Mesenchymal stem cell (in vitro differentiated cells and primary cell): Measurements from ENCODE around the gene RRBP1.

ENCODE experiments used
- DNase-seq: peaks from one replicate; pipeline ENCODE4 v3.0.0-alpha.2; 2013
- H2AFZ ChIP-seq: one replicate; pipeline ENCODE4 v1.6.1; 2013; ENCODE audit warnings: low read depth, mild to moderate bottlenecking, control low read depth, inconsistent platforms, low read length, moderate library complexity
- H2AK5ac ChIP-seq: 2 replicates; pipeline ENCODE4 v1.6.1; 2013; ENCODE audit warnings: low read length, moderate library complexity, mild to moderate bottlenecking, inconsistent platforms; ENCODE audit not compliant: severe bottlenecking
- H2BK120ac ChIP-seq: one replicate; pipeline ENCODE4 v1.6.1; 2013; ENCODE audit warnings: low read depth, mild to moderate bottlenecking, inconsistent platforms, low read length, moderate library complexity
- H2BK12ac ChIP-seq, 2 experiments: one replicate each; pipeline ENCODE4 v1.6.1; 2013; ENCODE audit warnings: inconsistent platforms in 2 of 2, low read length in 2 of 2, mild to moderate bottlenecking in 2 of 2, moderate library complexity in 2 of 2, control low read depth in 1 of 2
- H2BK15ac ChIP-seq: one replicate; pipeline ENCODE4 v1.6.1; 2013; ENCODE audit warnings: mild to moderate bottlenecking, low read depth, inconsistent platforms; ENCODE audit not compliant: poor library complexity, severe bottlenecking
- H2BK5ac ChIP-seq: 2 replicates; pipeline ENCODE4 v1.6.1; 2013; ENCODE audit warnings: low read depth, mild to moderate bottlenecking, low read length, control low read depth, inconsistent platforms; ENCODE audit not compliant: poor library complexity, severe bottlenecking
- H3K14ac ChIP-seq, 2 experiments: one replicate each; pipeline ENCODE4 v1.6.1; 2013; ENCODE audit warnings: inconsistent platforms in 2 of 2, low read length in 2 of 2, control low read depth in 1 of 2, mild to moderate bottlenecking in 1 of 2, moderate library complexity in 1 of 2
- H3K18ac ChIP-seq, 2 experiments: one replicate each; pipeline ENCODE4 v1.6.1; 2013; ENCODE audit warnings: inconsistent platforms in 2 of 2, low read length in 2 of 2, control low read depth in 1 of 2, low read depth in 1 of 2, mild to moderate bottlenecking in 1 of 2
- H3K23ac ChIP-seq, 2 experiments: one replicate each; pipeline ENCODE4 v1.6.1; 2013; ENCODE audit warnings: inconsistent platforms in 2 of 2, low read length in 2 of 2, mild to moderate bottlenecking in 2 of 2, moderate library complexity in 2 of 2, control low read depth in 1 of 2
- H3K27ac ChIP-seq: 2 replicates; pipeline ENCODE4 v1.5.1; 2013; ENCODE audit warnings: mild to moderate bottlenecking, moderate library complexity, low read length, control low read depth, inconsistent platforms; ENCODE audit not compliant: poor library complexity, severe bottlenecking
- H3K27me3 ChIP-seq, 2 experiments: 2 replicates each; pipeline versions ENCODE4 v1.6.1 to v1.7.0; 2013; ENCODE audit warnings: low read length in 2 of 2, mild to moderate bottlenecking in 2 of 2, moderate library complexity in 2 of 2, control low read depth in 1 of 2, inconsistent platforms in 1 of 2; ENCODE audit not compliant: control insufficient read depth in 1 of 2, insufficient read depth in 1 of 2
- H3K36me3 ChIP-seq, 2 experiments: 2 replicates each; pipeline versions ENCODE4 v1.6.1 to v1.7.0; 2013; ENCODE audit warnings: low read length in 2 of 2, control low read depth in 1 of 2, inconsistent platforms in 1 of 2, low read depth in 1 of 2, mild to moderate bottlenecking in 1 of 2; ENCODE audit not compliant: insufficient read depth in 2 of 2, control insufficient read depth in 1 of 2
- H3K4ac ChIP-seq, 2 experiments: one replicate each; pipeline ENCODE4 v1.6.1; 2013; ENCODE audit warnings: inconsistent platforms in 2 of 2, low read length in 2 of 2, mild to moderate bottlenecking in 2 of 2, moderate library complexity in 2 of 2, control low read depth in 1 of 2, low read depth in 1 of 2
- H3K4me1 ChIP-seq: 2 replicates; pipeline ENCODE4 v1.6.1; 2013; ENCODE audit warnings: low read depth, low read length, control low read depth; ENCODE audit not compliant: control insufficient read depth, insufficient read depth
- H3K4me2 ChIP-seq: 2 replicates; pipeline ENCODE4 v1.6.1; 2013; ENCODE audit warnings: low read length, mild to moderate bottlenecking, inconsistent platforms; ENCODE audit not compliant: poor library complexity, severe bottlenecking
- H3K4me3 ChIP-seq, 2 experiments: 2 replicates each; pipeline versions ENCODE4 v1.5.1 to v1.7.0; 2013; ENCODE audit warnings: low read length in 2 of 2, mild to moderate bottlenecking in 2 of 2, control low read depth in 1 of 2, low read depth in 1 of 2; ENCODE audit not compliant: insufficient read depth in 1 of 2
- H3K79me1 ChIP-seq: replicated peaks from 2 replicates; pipeline ENCODE4 v1.6.1; 2013; ENCODE audit warnings: mild to moderate bottlenecking, control low read depth, low read length, inconsistent platforms; ENCODE audit not compliant: poor library complexity, severe bottlenecking
- H3K9ac ChIP-seq: 2 replicates; pipeline ENCODE4 v1.7.0; 2013; ENCODE audit warnings: mild to moderate bottlenecking, low read length, moderate library complexity
- H3K9me3 ChIP-seq: 2 replicates; pipeline ENCODE4 v1.7.0; 2013; ENCODE audit warnings: mild to moderate bottlenecking, low read length; ENCODE audit not compliant: control insufficient read depth
- H4K8ac ChIP-seq: one replicate; pipeline ENCODE4 v1.6.1; 2013; ENCODE audit warnings: inconsistent platforms, mild to moderate bottlenecking, low read length, moderate library complexity
- H4K91ac ChIP-seq: one replicate; pipeline ENCODE4 v1.6.1; 2013; ENCODE audit warnings: mild to moderate bottlenecking, low read length, inconsistent platforms
- WGBS: methylation state at CpG from one replicate; pipeline ENCODE4 v1.1.7; 2013; ENCODE audit warnings: mixed read lengths; 5-methylcytosine and 5-hydroxymethylcytosine counted together

The RRBP1 gene

DNA sequence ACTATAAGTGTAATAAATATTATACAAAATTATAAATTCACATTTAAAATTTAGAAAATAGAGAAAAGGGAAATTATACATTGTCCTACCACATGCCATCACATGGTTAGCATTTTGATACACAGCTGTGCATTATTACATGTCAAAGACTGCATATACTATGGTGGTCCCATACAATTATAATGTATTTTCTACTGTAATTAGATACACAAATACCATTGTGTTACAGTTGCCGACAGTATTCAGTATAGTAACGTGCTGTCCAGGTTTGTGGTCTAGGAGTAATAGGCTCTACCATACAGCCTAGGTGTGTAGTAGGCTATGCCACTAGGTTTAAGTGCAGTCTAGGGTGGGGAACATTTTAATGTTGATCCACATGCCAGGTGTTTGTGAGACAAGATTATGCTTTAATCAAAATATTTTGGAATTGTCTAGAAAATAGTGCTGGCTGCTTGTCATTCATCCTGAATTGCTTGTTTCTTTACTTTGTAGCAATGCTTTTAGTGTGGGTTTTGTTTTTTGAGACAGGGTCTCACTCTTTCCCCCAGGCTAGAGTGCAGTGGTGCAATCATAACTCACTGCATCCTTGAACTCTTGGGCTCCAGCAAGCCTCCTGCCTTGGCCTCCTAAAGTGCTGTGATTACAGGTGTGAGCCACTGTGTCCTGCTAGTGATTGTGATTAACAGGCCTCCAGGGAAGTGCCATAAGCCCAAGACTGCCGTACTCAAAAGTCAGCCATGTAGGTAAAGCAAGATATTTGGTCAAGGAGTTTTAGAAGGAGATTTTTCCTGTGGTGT is 73.1 kb downstream of the RRBP1 start:
- H3K14ac ChIP-seq, result no peak overlapping the region
- peaks cover 8% of the 10 kb centered on the region for H3K79me1 ChIP-seq
- no peaks in the 10 kb centered on the region for H3K27me3 ChIP-seq
- no peak overlapping the region for H3K27ac ChIP-seq
- H3K36me3 ChIP-seq, result peaks cover 40 to 69% of the 10 kb centered on the region in 2 experiments
- H2AFZ ChIP-seq, result no peak overlapping the region
- DNase-seq, result no peak
- no peak overlapping the region for H2BK120ac ChIP-seq
- H3K23ac ChIP-seq, result peak overlapping the region in 1 of 2 experiments; percentile 27
- no peak overlapping the region for H3K4me2 ChIP-seq
- no peak overlapping the region for H3K4me3 ChIP-seq
- no peak overlapping the region for H2BK15ac ChIP-seq
- no peak overlapping the region for H3K18ac ChIP-seq
- peaks cover 37% of the 10 kb centered on the region for H3K4me1 ChIP-seq
- no peak overlapping the region for H3K4ac ChIP-seq
- no peaks in the 10 kb centered on the region for H3K9me3 ChIP-seq
- H3K9ac ChIP-seq, result no peak overlapping the region
- 95% methylated on average over 3 of the region's 3 CpGs for WGBS
- H2BK12ac ChIP-seq, result no peak overlapping the region
- H2AK5ac ChIP-seq, result no peak overlapping the region
- H4K91ac ChIP-seq, result no peak overlapping the region
- H2BK5ac ChIP-seq, result no peak overlapping the region
- no peak overlapping the region for H4K8ac ChIP-seq

DNA sequence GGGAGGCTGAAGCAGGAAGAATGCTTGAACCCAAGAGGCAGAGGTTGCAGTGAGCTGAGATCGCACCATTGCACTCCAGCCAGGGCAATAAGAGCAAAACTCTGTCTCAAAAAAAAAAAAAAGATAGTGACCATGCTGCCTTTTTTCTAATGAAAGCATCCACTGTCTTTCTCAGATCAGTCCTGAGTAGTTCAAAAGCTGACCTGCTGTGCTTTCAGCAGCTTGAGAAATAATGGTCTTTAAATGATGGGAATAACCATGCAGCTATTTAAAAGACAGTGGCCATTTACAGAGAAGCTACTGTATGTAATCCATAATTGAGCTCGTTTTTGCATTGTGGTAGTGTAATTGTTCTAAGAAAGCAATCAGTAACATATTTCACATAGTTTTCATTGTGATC is 76.0 kb downstream of the RRBP1 start:
- Histone ChIP-seq H3K79me1 (peaks cover 1% of the 10 kb centered on the region), H3K36me3 (peaks cover 17 to 87% of the 10 kb centered on the region in 2 experiments), H3K9ac (no peak overlapping the region), H3K23ac (no peak overlapping the region), H2BK12ac (no peak overlapping the region), H2AK5ac (no peak overlapping the region), H3K27ac (peak overlapping the region; percentile 64), H3K27me3 (no peaks in the 10 kb centered on the region), H2BK120ac (no peak overlapping the region), H4K8ac (no peak overlapping the region), H3K4ac (no peak overlapping the region), H4K91ac (no peak overlapping the region), H3K18ac (no peak overlapping the region), H3K4me3 (no peak overlapping the region), H2AFZ (no peak overlapping the region), H2BK15ac (no peak overlapping the region), H3K14ac (no peak overlapping the region), H3K4me2 (no peak overlapping the region), H2BK5ac (no peak overlapping the region), H3K4me1 (peaks cover 16% of the 10 kb centered on the region), H3K9me3 (no peaks in the 10 kb centered on the region)
- no peak for DNase-seq
- WGBS, result 100% methylated on average over 1 of the region's 2 CpGs

DNA sequence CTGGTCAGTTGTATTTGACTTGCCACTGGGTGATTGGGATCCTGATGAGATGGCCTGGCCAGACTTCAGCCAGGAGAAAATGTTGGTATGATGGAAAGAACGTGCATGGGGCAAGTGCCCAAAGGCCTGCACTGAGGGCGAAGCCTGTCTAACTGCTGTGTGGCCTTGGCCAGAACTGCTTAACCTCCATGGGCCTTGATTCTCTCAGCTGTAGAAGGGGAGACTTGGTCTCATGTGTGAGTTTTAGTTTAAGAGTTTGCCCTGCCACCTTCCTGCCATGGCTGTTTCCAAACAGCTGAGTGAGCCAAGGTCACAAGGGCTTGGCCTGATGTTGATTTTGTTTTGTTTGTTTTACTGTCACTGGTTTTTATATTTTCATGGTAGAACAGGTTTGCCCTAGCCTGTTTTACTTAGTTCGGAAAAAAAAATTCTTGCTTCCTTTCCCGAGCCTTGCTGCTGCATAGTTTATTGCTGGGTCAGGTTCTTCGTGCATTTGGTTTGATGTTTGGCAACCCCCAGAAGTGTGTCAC is 76.8 kb downstream of the RRBP1 start:
- DNase-seq, result no peak
- no peak overlapping the region for H3K4ac ChIP-seq
- no peak overlapping the region for H3K18ac ChIP-seq
- peak overlapping the region; percentile 66 for H3K27ac ChIP-seq
- H3K23ac ChIP-seq, result no peak overlapping the region
- H2BK120ac ChIP-seq, result no peak overlapping the region
- H3K4me3 ChIP-seq, result no peak overlapping the region
- H3K4me2 ChIP-seq, result no peak overlapping the region
- no peak overlapping the region for H4K91ac ChIP-seq
- peaks cover 11 to 84% of the 10 kb centered on the region in 2 experiments for H3K36me3 ChIP-seq
- no peak overlapping the region for H2AK5ac ChIP-seq
- H3K79me1 ChIP-seq, result peaks cover 1% of the 10 kb centered on the region
- no peaks in the 10 kb centered on the region for H3K27me3 ChIP-seq
- no peak overlapping the region for H2BK12ac ChIP-seq
- H3K14ac ChIP-seq, result no peak overlapping the region
- H3K9me3 ChIP-seq, result no peaks in the 10 kb centered on the region
- H3K4me1 ChIP-seq, result peaks cover 11% of the 10 kb centered on the region
- no peak overlapping the region for H2AFZ ChIP-seq
- no peak overlapping the region for H2BK5ac ChIP-seq
- H4K8ac ChIP-seq, result no peak overlapping the region
- H2BK15ac ChIP-seq, result no peak overlapping the region
- H3K9ac ChIP-seq, result no peak overlapping the region
- 87% methylated on average over 5 of the region's 5 CpGs for WGBS

DNA sequence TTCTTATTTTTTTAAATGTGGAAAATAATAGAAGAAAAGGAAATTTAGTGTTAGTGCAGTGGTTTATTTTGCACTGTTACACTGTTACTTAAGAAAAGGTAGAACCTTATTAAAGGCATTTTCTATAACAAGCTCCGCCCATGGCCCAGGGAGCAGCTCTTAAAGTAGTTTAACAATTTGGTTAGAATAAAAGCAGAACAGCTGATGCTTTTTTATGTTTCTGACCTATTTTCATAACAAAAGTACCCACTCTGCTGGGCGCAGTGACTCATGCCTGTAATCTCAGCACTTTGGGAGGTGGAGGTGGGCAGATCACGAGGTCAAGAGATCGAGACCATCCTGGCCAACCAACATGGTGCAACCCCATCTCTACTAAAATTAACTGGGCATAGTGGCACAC is 79.5 kb downstream of the RRBP1 start:
- H3K27me3 ChIP-seq, result no peaks in the 10 kb centered on the region
- H2AFZ ChIP-seq, result no peak overlapping the region
- no peak overlapping the region for H2BK5ac ChIP-seq
- no peak overlapping the region for H3K4ac ChIP-seq
- no peaks in the 10 kb centered on the region for H3K9me3 ChIP-seq
- no peak overlapping the region for H4K91ac ChIP-seq
- peak overlapping the region; percentile 19 for H3K27ac ChIP-seq
- no peak overlapping the region for H3K4me2 ChIP-seq
- no peak overlapping the region for H3K9ac ChIP-seq
- H3K4me3 ChIP-seq, result no peak overlapping the region
- H3K36me3 ChIP-seq, result peaks cover 12 to 78% of the 10 kb centered on the region in 2 experiments
- H3K18ac ChIP-seq, result no peak overlapping the region
- H3K23ac ChIP-seq, result no peak overlapping the region
- H2BK120ac ChIP-seq, result no peak overlapping the region
- no peak overlapping the region for H2BK15ac ChIP-seq
- H4K8ac ChIP-seq, result no peak overlapping the region
- no peak overlapping the region for H2AK5ac ChIP-seq
- WGBS, result 98% methylated on average over 3 of the region's 4 CpGs
- H3K4me1 ChIP-seq, result peaks cover 12% of the 10 kb centered on the region
- no peak overlapping the region for H2BK12ac ChIP-seq
- no peak overlapping the region for H3K14ac ChIP-seq
- no peaks in the 10 kb centered on the region for H3K79me1 ChIP-seq
- DNase-seq, result no peak
